Adrenal gland (tissue), 12 donors: Measurements from ENCODE around the gene PLA2G4D. TPM values are rescaled to one million over a fixed set of nuclear protein-coding genes. Genes with fewer than 3 reads are reported as not detected.

Experiments used
- DNase-seq, 7 donors: peaks; one replicate each; pipeline ENCODE4 v3.0.0-alpha.2; 2019 to 2020
- H3K27ac ChIP-seq, 5 donors: fragments of 200-600 bp; sonication (generic) in 4 of 5; 1 replicate in 3 of 5; 2 replicates in 2 of 5; pipeline versions ENCODE4 v1.5.1 to v1.8.0; 2016 to 2020; ENCODE audit warnings: mild to moderate bottlenecking in 1 of 5
- H3K27me3 ChIP-seq: fragments of 200-600 bp; 2 replicates; pipeline ENCODE4 v1.8.0; 2021
- H3K36me3 ChIP-seq, 2 donors: fragments of 200-600 bp; replicated peaks in 1 of 2; 1 replicate in 1 of 2; 2 replicates in 1 of 2; pipeline versions ENCODE4 v1.5.1 to v1.8.0; 2018 to 2022
- H3K4me1 ChIP-seq, 2 donors: fragments of 200-600 bp; replicated peaks in 1 of 2; 1 replicate in 1 of 2; 2 replicates in 1 of 2; pipeline versions ENCODE4 v1.5.1 to v1.8.0; 2018 to 2021
- H3K4me3 ChIP-seq, 4 donors: fragments of 200-600 bp; sonication (generic) in 3 of 4; one replicate each; pipeline ENCODE4 v1.5.1; 2016 to 2018
- H3K9me3 ChIP-seq, 3 donors: fragments of 200-600 bp; sonication (generic) in 1 of 3; replicated peaks in 1 of 3; 1 replicate in 2 of 3; 2 replicates in 1 of 3; pipeline versions ENCODE4 v1.5.1 to v1.8.0; 2016 to 2021
- CTCF ChIP-seq, 6 experiments: fragments of 450-650 bp in 4 of 6; fragments of 200-600 bp in 2 of 6; sonication (generic) in 1 of 6; IDR thresholded peaks; 1 replicate in 5 of 6; 2 replicates in 1 of 6; pipeline versions ENCODE4 v1.5.1 to v1.8.0; 2016 to 2021; ENCODE audit warnings: antibody characterized with exemption in 6 of 6, mild to moderate bottlenecking in 2 of 6, moderate library complexity in 1 of 6
- POLR2A ChIP-seq, 2 donors: fragments of 450-650 bp; IDR thresholded peaks; one replicate each; pipeline ENCODE4 v1.6.1; 2017; ENCODE audit warnings: antibody characterized with exemption in 2 of 2, mild to moderate bottlenecking in 2 of 2, moderate library complexity in 1 of 2
- WGBS, 4 donors: extraction: QIAGEN DNeasy Blood & Tissue Kit in 2 of 4; methylation state at CpG; one replicate each; pipeline versions ENCODE4 v1.1.5 to v1.1.7; 2013 to 2017; 5-methylcytosine and 5-hydroxymethylcytosine counted together
- intact Hi-C, 2 donors: fragments of 100-400 bp; cut with DNase I; formaldehyde crosslinking; loops; one replicate each; pipeline versions ENCODE4 v1.14.1 to v1.15.0; 2022 to 2023
- polyA plus RNA-seq, 3 donors: library from polyadenylated mRNA; stranded (reverse); fragments of 200-250 nt in 2 of 3; fragments of 350-450 nt in 1 of 3; fragmentation: Illumina TruSeq in 1 of 3; extraction: RNeasy Lipid Tissue Mini Kit (QIAGEN cat#74804) in 1 of 3; gene quantifications; one replicate each; pipeline ENCODE4 v1.2.3, GENCODE V29; 2013 to 2014
- total RNA-seq, 9 donors: library from RNA; depleted of rRNA in 4 of 9; stranded (reverse); fragments of >200 nt in 4 of 9; fragments of 120-200 nt in 1 of 9; fragmentation: NEBNext Ultra II Directional in 1 of 9; extraction: Animal tissue kit (Norgen Biotek cat#: 25700) in 1 of 9; gene quantifications; one replicate each; pipeline versions ENCODE4 v1.1.0 to v1.2.4, GENCODE V29; 2013 to 2023
- donor health status: healthy with polysubstance abuse.
- donor health status: Bipolar disorder and iron deficiency.
- donor health status: DM: yes; HTN: yes; CAD: no.
- donor health status: DM: no; HTN: no; CAD: no.
- donor health status: DM: no; HTN: no; CAD: no.
- donor health status: DM: yes; HTN: yes; CAD: no.

Gene PLA2G4D
- total and polyA plus RNA-seq, 12 donors, result 0.07 to 1.2 (median 0.23) TPM; not detected in 2

- Histone ChIP-seq H3K27me3 (no peaks in the 10 kb centered on the region), H3K4me3 (no peak overlapping the region), H3K27ac (no peak overlapping the region), H3K4me1 (no peaks in the 10 kb centered on the region), H3K9me3 (no peaks in the 10 kb centered on the region), H3K36me3 (no peaks in the 10 kb centered on the region)
- DNase-seq, result no peak
- 85 to 88% (median 86%) methylated on average over 21 to 45 of the region's 45 CpGs for whole genome bisulfite sequencing, 4 donors
- intact Hi-C loops, result no loop called here
- TF ChIP-seq POLR2A (IDR thresholded peaks at IDR 0.05), result no peak
Observed at GRCh38 chr15:42036112-42036905, 58.1 kb downstream of the PLA2G4D start.

GRCh38 chr15:42035435-42035761, 59.0 kb downstream of the PLA2G4D start:
- Histone ChIP-seq H3K27me3 (no peaks in the 10 kb centered on the region), H3K9me3 (no peaks in the 10 kb centered on the region), H3K4me1 (no peaks in the 10 kb centered on the region), H3K36me3 (no peaks in the 10 kb centered on the region), H3K4me3 (no peak overlapping the region), H3K27ac (no peak overlapping the region)
- TF ChIP-seq POLR2A (IDR thresholded peaks at IDR 0.05) (no peak), CTCF (IDR thresholded peaks at IDR 0.05) (no peak)
- WGBS, 4 donors, result 47 to 77% (median 65%) methylated on average over 3 of the region's 3 CpGs
- intact Hi-C loops, result no loop called here
- no peak for DNase-seq

- no peak for DNase-seq
- intact Hi-C loops, result no loop called here
- TF ChIP-seq CTCF (IDR thresholded peaks at IDR 0.05), result no peak
- TF ChIP-seq POLR2A (IDR thresholded peaks at IDR 0.05), result no peak
- Histone ChIP-seq H3K9me3 (no peaks in the 10 kb centered on the region), H3K27me3 (no peaks in the 10 kb centered on the region), H3K27ac (no peak overlapping the region), H3K4me3 (no peak overlapping the region), H3K36me3 (no peaks in the 10 kb centered on the region), H3K4me1 (no peaks in the 10 kb centered on the region)
- 65 to 83% (median 73%) methylated on average over 8 of the region's 8 CpGs for WGBS, 4 donors
Observed at GRCh38 chr15:42034628-42035434, 59.5 kb downstream of the PLA2G4D start.

- Histone ChIP-seq H3K27ac (no peak overlapping the region), H3K36me3 (no peaks in the 10 kb centered on the region), H3K9me3 (no peaks in the 10 kb centered on the region), H3K4me1 (no peaks in the 10 kb centered on the region), H3K27me3 (no peaks in the 10 kb centered on the region), H3K4me3 (no peak overlapping the region)
- 50 to 89% (median 76%) methylated on average over 1 to 3 of the region's 3 CpGs; no CpG with 5 or more reads in 1 of the 4 donors for WGBS, 4 donors
- intact Hi-C loops, result no loop called here
- DNase-seq, result no peak
- no peak for TF ChIP-seq POLR2A (IDR thresholded peaks at IDR 0.05)
Observed at GRCh38 chr15:42033214-42033873, 61.0 kb downstream of the PLA2G4D start.
